Fibroblast of villous mesenchyme (primary cell): ENCODE measurements around the gene RLBP1. TPM values are rescaled to one million over a fixed set of nuclear protein-coding genes. Genes with fewer than 3 reads are reported as not detected.

Experiments
- DNase-seq: peaks from one replicate; pipeline ENCODE4 v3.0.0-alpha.2; 2010; ENCODE audit warnings: low read depth
- H3K4me3 ChIP-seq: 2 replicates; pipeline ENCODE4 v1.5.1; 2011; ENCODE audit warnings: low read depth, mild to moderate bottlenecking, low read length
- total RNA-seq: library from RNA; depleted of rRNA; stranded (reverse); fragments of >200 nt; gene quantifications from 2 replicates; pipeline ENCODE4 v1.2.3, GENCODE V29; 2012
- TF ChIP-seq, protein P1 (sequence below): IDR thresholded peaks from 2 replicates; pipeline ENCODE4 v1.5.1; 2012; ENCODE audit warnings: low read depth, mild to moderate bottlenecking, low read length; ENCODE audit not compliant: insufficient read depth

Gene RLBP1
- total RNA-seq, 1 donor, result not detected

DNA sequence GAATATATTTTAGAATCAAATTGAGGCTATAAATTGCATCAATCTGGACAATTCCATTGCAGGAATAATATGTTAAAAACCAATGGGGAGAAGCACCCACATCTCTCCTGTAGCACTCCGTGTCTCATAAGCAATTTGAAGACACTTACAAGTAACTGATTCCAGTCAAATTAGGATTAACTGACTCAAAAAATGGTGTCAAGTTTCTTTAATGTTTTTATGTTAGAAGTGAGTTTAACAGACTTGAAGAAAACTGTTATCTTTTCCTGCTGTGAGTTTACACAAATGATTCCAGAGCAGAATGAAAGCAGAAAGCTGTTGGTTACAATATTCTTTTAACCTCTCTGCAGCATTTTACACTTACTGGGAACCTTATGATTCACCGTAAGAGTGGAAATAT, 23.2 kb downstream of the RLBP1 start:
- no peak overlapping the region for H3K4me3 ChIP-seq
- DNase-seq, result no peak
- TF ChIP-seq, protein P1, sequence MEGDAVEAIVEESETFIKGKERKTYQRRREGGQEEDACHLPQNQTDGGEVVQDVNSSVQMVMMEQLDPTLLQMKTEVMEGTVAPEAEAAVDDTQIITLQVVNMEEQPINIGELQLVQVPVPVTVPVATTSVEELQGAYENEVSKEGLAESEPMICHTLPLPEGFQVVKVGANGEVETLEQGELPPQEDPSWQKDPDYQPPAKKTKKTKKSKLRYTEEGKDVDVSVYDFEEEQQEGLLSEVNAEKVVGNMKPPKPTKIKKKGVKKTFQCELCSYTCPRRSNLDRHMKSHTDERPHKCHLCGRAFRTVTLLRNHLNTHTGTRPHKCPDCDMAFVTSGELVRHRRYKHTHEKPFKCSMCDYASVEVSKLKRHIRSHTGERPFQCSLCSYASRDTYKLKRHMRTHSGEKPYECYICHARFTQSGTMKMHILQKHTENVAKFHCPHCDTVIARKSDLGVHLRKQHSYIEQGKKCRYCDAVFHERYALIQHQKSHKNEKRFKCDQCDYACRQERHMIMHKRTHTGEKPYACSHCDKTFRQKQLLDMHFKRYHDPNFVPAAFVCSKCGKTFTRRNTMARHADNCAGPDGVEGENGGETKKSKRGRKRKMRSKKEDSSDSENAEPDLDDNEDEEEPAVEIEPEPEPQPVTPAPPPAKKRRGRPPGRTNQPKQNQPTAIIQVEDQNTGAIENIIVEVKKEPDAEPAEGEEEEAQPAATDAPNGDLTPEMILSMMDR, result no peak

- H3K4me3 ChIP-seq, result no peak overlapping the region
- TF ChIP-seq, protein P1, result no peak
- DNase-seq, result no peak
Observed at GRCh38 chr15:89197503-89197971, 23.8 kb downstream of the RLBP1 start.

DNA sequence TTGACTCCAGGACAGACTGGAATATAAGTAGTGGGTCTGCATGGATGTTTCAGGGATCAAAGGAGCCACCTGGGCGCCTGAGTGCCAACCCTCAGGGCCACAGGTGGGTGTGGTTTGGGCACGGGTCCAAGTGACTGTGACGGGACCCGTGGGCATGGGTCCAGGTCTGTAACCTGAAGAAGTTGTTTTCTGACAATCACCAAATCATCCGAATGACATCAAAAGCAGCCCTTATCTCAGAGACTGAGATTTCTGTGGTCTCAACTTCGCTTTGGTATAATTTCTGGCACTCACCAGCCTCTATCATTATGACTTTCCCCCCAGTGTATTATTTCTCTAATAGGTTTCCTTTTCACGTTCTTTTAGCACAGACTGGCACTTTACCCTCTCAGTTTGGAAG, 24.4 kb downstream of the RLBP1 start:
- TF ChIP-seq, protein P1, result no peak
- no peak for DNase-seq
- no peak overlapping the region for H3K4me3 ChIP-seq

DNA sequence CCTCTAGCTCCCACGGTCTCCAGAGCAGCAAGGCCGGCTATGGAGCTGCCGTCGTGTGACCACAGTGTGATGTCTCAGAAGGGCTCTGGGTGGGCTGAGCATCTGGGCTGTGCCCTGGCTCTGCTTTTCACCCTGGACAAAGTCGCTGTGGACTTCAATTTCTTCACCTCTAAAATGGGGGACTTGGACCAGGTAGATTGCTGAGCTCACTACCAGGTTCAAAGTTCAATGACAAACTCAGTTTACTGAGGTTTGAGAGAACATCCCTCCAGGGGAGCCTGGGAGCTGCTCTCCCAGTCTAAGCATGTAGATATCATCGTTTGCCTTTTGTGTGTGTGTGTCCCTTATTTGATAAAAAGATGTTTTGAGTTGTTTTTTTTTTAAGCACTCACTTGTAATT, 25.1 kb downstream of the RLBP1 start:
- no peak for DNase-seq
- TF ChIP-seq, protein P1, result no peak
- no peak overlapping the region for H3K4me3 ChIP-seq

DNA sequence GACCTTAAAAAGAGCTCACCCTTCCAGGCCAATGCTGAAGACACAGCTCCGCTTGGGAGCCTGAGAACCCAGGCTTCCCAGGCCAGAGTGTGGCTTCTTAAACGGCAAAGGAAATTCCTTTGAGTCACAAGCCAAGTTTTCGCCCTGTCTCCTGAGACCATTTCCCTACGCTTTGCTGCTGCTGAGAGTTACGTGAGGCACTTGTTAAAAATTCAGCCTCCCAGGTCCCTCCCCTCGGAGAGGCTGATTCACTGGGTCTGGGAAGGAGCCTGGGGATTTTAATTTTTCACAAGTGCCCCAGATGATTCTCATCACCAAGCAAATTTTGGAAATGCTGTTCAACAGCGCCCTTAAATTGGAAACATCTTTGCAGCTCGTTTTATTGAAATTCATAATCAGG, 25.5 kb downstream of the RLBP1 start:
- DNase-seq, result peak; percentile 30
- TF ChIP-seq, protein P1, result no peak
- H3K4me3 ChIP-seq, result no peak overlapping the region

GRCh38 chr15:89194608-89195007, 26.8 kb downstream of the RLBP1 start:
- TF ChIP-seq, protein P1, result no peak
- DNase-seq, result no peak
- no peak overlapping the region for H3K4me3 ChIP-seq

GRCh38 chr15:89192766-89193165, 28.6 kb downstream of the RLBP1 start:
- TF ChIP-seq, protein P1, result no peak
- peak; percentile 8 for DNase-seq
- H3K4me3 ChIP-seq, result no peak overlapping the region
